RWPE2 (cell line): ENCODE data around the gene SPON1.
"Not testable (repeated sequence)": the region's sequence is repeated elsewhere in the genome, so short reads cannot be mapped to it uniquely, and the experiment has no call there.

Experiments used
- ATAC-seq: fragments of 200-7000 bp; cut with Tn5 transposase; 3 replicates; pipeline ENCODE4 v1.9.1; 2021; ENCODE audit warnings: low read depth
- DNase-seq: peaks from one replicate; pipeline ENCODE4 v3.0.0-alpha.2; 2020; ENCODE audit warnings: low spot score
- H3K27ac ChIP-seq: fragments of 450-650 bp; 2 replicates; pipeline ENCODE4 v1.5.1; 2017; ENCODE audit warnings: mild to moderate bottlenecking; ENCODE audit not compliant: poor library complexity, severe bottlenecking
- H3K27me3 ChIP-seq: fragments of 250-450 bp; sonication (Bioruptor Pico); 2 replicates; pipeline ENCODE4 v1.5.1; 2021; ENCODE audit warnings: mild to moderate bottlenecking, moderate library complexity; ENCODE audit not compliant: insufficient read depth, poor library complexity, severe bottlenecking
- H3K36me3 ChIP-seq: fragments of 250-450 bp; sonication (Bioruptor Pico); 2 replicates; pipeline ENCODE4 v1.5.1; 2020; ENCODE audit warnings: low read depth, mild to moderate bottlenecking, moderate library complexity
- H3K4me1 ChIP-seq: fragments of 250-450 bp; sonication (Bioruptor Pico); 2 replicates; pipeline ENCODE4 v1.5.1; 2021; ENCODE audit warnings: mild to moderate bottlenecking, moderate library complexity; ENCODE audit not compliant: insufficient read depth, poor library complexity, severe bottlenecking
- H3K4me3 ChIP-seq: fragments of 250-450 bp; sonication (Bioruptor Pico); 2 replicates; pipeline ENCODE4 v1.5.1; 2021; ENCODE audit warnings: mild to moderate bottlenecking, moderate library complexity; ENCODE audit not compliant: severe bottlenecking
- H3K9me3 ChIP-seq: fragments of 250-450 bp; sonication (Bioruptor Pico); 2 replicates; pipeline ENCODE4 v1.5.1; 2021; ENCODE audit warnings: mild to moderate bottlenecking, moderate library complexity; ENCODE audit not compliant: severe bottlenecking
- CTCF ChIP-seq: fragments of 450-650 bp; IDR thresholded peaks from one replicate; pipeline ENCODE4 v1.5.1; 2017; ENCODE audit warnings: mild to moderate bottlenecking, moderate library complexity; ENCODE audit not compliant: poor library complexity, severe bottlenecking

Gene SPON1

DNA sequence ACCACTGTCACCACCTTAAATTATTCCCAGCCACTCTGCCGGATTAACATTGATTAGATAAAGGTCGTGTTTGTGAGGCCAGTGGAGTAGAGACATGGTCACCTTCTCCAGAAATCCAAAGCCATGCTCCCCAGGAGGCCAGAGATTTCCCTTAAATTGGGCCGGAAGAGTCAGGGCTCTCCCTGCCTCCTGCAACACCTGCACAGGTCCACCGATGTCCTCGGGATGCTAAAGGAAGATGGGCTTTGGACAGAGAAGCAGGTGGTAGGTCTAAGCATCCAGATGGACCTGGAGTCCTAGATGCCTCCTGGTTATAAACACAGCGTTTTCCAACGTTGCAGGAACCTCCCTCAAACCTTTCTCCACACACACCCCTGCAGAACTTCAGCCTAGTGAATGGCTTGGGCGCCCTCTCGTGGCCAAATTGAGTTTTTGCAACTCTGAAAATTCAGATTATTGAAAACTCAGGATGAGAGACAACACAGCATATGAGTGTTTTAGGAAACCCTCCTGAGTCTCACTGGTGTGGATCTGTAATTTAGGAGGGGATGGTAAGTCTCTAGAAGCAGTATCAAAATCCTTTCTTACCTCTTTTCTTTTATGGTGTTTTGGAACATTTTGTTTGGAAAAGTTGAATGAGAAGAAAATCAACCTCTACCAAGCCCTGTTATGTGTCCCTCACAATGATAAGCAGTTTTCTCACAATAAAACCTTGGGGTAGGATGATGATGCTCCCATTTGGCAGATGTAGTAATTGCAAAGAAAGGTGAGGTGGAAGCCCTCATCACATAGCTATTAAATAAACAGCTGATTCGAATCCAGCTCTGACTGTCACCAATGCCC lies 286.8 kb downstream of the SPON1 start:
- H3K4me3 ChIP-seq, result no peak overlapping the region
- ATAC-seq (peak; percentile 42), DNase-seq (no peak)
- peak; percentile 94 for TF ChIP-seq CTCF
- no peak overlapping the region for H3K27ac ChIP-seq
- no peaks in the 10 kb centered on the region for H3K36me3 ChIP-seq
- no peaks in the 10 kb centered on the region for H3K27me3 ChIP-seq
- no peaks in the 10 kb centered on the region for H3K4me1 ChIP-seq
- no peaks in the 10 kb centered on the region for H3K9me3 ChIP-seq

DNA sequence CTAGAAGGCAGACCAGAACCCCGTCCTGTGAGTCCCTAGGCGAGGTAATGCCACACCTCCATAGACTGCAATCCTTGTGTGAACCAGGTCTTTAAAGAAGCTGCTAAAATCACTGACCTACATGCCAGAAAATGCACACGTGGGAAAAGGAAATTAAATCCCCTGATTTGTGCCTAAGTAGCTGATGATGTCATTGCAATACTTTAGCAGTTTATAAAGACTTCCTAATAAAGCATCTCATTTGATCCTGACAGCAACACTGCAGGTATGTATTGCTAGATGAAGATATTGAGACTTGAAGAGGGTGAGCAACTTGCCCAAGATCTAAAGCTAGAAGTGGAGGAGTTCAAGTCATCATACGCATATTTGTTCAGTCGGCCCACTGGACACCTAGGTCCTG lies 289.2 kb downstream of the SPON1 start:
- Histone ChIP-seq H3K27ac (no peak overlapping the region), H3K4me3 (no peak overlapping the region), H3K4me1 (no peaks in the 10 kb centered on the region), H3K36me3 (no peaks in the 10 kb centered on the region), H3K27me3 (no peaks in the 10 kb centered on the region), H3K9me3 (no peaks in the 10 kb centered on the region)
- no peak for TF ChIP-seq CTCF
- DNase-seq, result no peak
- no peak for ATAC-seq

GRCh38 chr11:14252501-14252900 lies 290.0 kb downstream of the SPON1 start:
- H3K4me1 ChIP-seq, H3K27me3 ChIP-seq, ATAC-seq, H3K36me3 ChIP-seq, H3K27ac ChIP-seq, H3K9me3 ChIP-seq, DNase-seq, H3K4me3 ChIP-seq: not testable (repeated sequence)

GRCh38 chr11:14253421-14253820 lies 290.9 kb downstream of the SPON1 start:
- no peak overlapping the region for H3K4me3 ChIP-seq
- ATAC-seq, result no peak
- no peak overlapping the region for H3K27ac ChIP-seq

DNA sequence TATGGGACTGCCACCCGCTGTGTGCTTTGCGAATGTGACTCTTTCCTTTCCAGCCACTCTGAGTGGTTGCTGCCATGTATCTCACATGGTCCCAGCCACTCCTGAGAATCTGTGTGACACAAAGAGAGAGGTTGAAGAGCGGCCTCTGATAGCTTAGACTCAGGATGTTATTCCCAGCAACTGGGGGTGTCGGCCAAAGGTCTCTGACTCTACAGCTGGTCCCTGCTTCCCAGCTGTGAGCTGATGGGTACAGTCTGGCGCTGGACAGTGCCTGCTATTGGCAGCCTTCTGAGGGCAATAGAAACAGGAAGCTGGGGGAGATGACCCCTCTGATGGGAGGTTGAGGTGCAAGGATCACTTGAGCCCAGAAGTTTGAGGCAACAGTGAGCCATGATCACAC lies 291.3 kb downstream of the SPON1 start:
- Histone ChIP-seq H3K27ac (no peak overlapping the region), H3K9me3 (no peaks in the 10 kb centered on the region), H3K36me3 (no peaks in the 10 kb centered on the region), H3K27me3 (no peaks in the 10 kb centered on the region), H3K4me3 (no peak overlapping the region), H3K4me1 (peaks cover 4% of the 10 kb centered on the region)
- DNase-seq (no peak), ATAC-seq (no peak)
- no peak for TF ChIP-seq CTCF

More at GRCh38 chr11:14253421-14253820, 290.9 kb downstream of the SPON1 start:
- no peaks in the 10 kb centered on the region for H3K36me3 ChIP-seq
- TF ChIP-seq CTCF, result peak; percentile 9
- peaks cover 4% of the 10 kb centered on the region for H3K4me1 ChIP-seq
- H3K27me3 ChIP-seq, result no peaks in the 10 kb centered on the region
- H3K9me3 ChIP-seq, result no peaks in the 10 kb centered on the region
- no peak for DNase-seq
